Choroid plexus epithelial cell (primary cell): ENCODE measurements around the gene MARCO.

Experiments
- DNase-seq: peaks from one replicate; pipeline ENCODE4 v3.0.0-alpha.2; 2010; ENCODE audit warnings: low read depth
- H3K4me3 ChIP-seq: 2 replicates; pipeline ENCODE4 v1.5.1; 2011; ENCODE audit warnings: low read depth, mild to moderate bottlenecking, control low read depth, low read length, moderate library complexity
- TF ChIP-seq, protein P1 (sequence below): conservative IDR thresholded peaks from 2 replicates; pipeline ENCODE4 v1.5.1; 2011; ENCODE audit warnings: low read depth, mild to moderate bottlenecking, control low read depth, inconsistent platforms, low read length, moderate library complexity

The MARCO gene

DNA sequence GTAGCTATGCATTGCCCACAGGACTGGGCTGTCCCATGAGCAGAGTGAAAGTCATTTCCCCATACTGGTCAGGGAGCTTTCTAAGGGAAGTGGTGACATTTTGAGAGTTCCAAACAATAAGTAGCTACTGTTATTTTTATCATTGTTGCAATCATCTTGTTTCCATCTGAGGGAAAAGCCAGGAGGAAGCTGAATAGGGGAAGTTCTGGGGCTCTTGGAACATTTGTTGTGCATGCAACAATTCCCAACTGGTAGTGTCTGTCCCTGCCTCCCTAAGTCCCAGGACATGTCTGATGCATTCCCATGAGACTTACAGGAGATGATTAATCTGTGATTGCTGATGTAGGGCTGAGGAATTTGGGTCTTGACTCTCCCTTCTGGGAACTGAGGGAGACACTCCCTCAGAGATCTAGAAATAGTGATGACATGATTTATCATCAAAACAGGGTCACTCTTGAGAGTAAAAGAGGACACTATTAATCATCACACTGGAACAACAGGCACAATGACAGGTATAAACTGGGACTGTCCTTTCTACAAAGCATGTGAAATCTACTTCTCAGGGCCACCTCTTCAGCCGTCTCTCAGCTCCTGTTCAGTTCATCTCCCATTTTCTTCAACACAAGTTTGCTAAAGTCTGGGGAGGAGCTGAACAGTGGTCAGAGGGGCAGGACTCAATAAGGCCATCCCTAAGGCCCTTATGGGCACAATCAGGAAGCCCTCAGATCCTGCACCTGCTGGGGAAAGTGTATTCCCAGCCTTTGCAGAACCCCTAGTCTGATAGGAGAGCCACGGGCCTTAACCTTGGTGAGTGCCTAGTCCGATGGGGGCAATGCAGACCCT is 28.0 kb upstream of the MARCO start:
- no peak for DNase-seq
- TF ChIP-seq, protein P1, sequence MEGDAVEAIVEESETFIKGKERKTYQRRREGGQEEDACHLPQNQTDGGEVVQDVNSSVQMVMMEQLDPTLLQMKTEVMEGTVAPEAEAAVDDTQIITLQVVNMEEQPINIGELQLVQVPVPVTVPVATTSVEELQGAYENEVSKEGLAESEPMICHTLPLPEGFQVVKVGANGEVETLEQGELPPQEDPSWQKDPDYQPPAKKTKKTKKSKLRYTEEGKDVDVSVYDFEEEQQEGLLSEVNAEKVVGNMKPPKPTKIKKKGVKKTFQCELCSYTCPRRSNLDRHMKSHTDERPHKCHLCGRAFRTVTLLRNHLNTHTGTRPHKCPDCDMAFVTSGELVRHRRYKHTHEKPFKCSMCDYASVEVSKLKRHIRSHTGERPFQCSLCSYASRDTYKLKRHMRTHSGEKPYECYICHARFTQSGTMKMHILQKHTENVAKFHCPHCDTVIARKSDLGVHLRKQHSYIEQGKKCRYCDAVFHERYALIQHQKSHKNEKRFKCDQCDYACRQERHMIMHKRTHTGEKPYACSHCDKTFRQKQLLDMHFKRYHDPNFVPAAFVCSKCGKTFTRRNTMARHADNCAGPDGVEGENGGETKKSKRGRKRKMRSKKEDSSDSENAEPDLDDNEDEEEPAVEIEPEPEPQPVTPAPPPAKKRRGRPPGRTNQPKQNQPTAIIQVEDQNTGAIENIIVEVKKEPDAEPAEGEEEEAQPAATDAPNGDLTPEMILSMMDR = no peak
- no peak overlapping the region for H3K4me3 ChIP-seq

DNA sequence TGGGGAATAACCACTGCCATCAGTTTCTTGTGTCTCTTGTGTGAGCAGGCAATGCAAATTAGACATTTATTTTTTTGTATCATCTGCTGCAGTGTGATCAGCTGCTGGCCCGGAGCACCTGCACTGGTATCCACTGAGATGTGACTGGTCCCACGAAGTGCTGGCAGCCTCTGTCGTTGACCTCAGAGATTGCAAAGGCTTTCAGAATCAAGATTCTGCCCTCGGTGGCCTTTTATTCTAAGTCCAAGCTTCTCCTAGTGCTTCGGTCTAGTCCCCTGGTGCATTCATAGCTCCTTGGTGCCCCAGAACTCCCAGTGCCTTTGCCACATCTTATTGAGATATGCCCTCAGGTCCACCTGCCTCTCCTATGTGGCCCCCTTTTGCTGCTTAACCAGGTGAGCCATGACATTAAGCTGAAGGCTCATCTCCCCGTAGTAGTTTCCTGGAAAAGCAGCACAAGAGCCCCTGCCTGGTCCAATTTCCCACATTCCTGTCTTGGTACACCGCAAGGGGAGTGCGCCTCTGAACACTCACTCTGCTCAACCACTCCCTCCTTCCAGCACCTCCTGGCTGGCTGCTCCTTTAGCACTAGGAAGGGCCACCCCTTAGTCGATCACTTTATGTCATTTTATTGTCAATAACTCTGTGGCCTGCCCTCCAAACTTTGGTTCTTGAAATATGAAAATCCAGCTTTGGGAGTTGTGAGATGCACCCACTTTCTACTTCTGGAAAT is 27.1 kb upstream of the MARCO start:
- TF ChIP-seq, protein P1 = no peak
- no peak overlapping the region for H3K4me3 ChIP-seq
- DNase-seq = no peak

DNA sequence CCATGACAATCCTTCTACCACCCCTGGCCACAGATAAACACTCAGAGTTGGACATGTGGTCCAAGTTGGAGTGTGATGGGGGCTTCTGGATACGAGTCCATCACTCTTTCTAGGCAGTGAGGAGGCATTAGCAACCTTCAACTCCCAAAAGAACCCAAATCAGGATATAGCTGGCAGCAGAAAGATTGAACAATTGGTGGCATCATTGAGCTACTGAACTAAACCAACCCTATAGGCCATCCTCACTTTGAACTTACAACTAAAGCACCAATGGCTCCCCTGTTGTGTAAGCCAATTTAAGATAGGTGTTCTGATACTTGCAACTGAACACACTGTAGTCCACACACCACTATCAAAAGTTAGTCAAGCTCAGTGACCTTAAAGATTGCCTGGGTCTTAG is 24.0 kb upstream of the MARCO start:
- no peak for DNase-seq
- TF ChIP-seq, protein P1 = no peak
- H3K4me3 ChIP-seq = no peak overlapping the region

DNA sequence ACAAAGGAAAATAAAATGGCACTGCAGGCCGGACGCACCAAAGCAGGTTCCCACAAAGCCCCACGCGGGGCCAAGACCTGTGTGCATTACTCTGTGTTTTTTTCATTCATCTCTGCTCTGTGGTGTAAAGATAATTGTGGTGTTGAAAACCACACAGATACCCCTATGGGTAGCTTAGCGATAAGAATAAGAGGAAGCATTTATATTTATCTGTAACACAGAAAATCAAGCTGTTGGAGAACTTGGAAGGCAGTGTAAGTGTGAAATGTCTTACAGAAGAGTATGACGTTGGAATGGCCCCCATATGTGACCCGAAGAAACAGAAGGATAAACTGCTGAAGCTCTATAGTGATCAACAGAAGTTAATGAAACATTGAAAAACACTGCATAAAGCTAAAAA is 20.3 kb upstream of the MARCO start:
- H3K4me3 ChIP-seq = no peak overlapping the region
- TF ChIP-seq, protein P1 = no peak
- no peak for DNase-seq

DNA sequence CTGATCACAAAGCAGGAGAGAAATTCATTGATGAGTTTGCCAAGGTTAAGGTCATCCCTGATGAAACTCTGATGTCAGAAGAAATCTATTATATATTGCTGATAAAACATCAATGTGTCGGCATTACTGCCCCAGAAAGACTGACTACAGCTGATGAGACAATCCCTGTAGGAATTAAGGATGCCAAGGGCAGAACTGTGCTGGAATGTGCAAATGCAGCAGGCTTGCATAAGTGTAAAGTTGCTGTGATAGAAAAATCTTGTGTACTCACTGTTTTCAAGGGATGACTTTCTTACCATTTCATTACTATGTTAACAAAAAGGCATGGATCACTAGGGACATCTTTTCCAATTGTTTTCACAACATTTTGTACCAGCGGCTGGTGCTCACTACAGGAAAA is 19.7 kb upstream of the MARCO start:
- no peak for DNase-seq
- no peak overlapping the region for H3K4me3 ChIP-seq

DNA sequence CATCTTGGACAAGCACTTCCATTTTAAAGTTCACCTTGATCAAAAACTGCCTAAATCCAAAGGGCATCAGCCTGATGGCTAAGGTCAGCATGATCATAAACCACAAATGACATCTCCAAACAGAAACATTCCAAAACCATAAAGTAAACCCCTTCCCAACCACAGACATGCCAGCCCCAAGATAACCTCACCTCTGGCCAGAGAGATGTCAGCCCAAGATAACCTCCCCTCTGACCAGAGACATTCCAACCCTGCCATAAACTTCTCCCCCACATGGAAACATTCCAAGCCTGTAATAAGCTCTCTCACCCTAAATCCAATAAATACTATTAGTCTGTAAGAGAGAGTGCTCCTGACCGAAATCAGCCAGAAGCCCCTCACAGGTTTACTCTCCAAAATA is 18.6 kb upstream of the MARCO start:
- DNase-seq = no peak

More for the DNA sequence above, 19.7 kb upstream of the MARCO start:
- TF ChIP-seq, protein P1 = no peak

More for the DNA sequence above, 18.6 kb upstream of the MARCO start:
- no peak overlapping the region for H3K4me3 ChIP-seq
- TF ChIP-seq, protein P1 = no peak
